A549 (cell line): ENCODE data around the gene IRAK1.

ENCODE experiments used
- EP300 ChIP-seq, 2 experiments: fragments of >200 bp; sonication (Bioruptor Twin); formaldehyde crosslinking; IDR thresholded peaks; 2 replicates in 1 of 2; 3 replicates in 1 of 2; pipeline ENCODE4 v1.6.1; 2016 to 2017
- HOXB13 ChIP-seq: fragments of 250-450 bp; sonication (Bioruptor Pico); IDR thresholded peaks from 2 replicates; pipeline ENCODE4 v1.5.0; 2020; ENCODE audit warnings: low read depth, mild to moderate bottlenecking, moderate library complexity
- JUN ChIP-seq, 2 experiments: fragments of >200 bp; sonication (Bioruptor Twin); formaldehyde crosslinking; IDR thresholded peaks; 2 replicates in 1 of 2; 3 replicates in 1 of 2; pipeline ENCODE4 v1.6.1; 2016 to 2017
- RARB ChIP-seq: fragments of 250-450 bp; sonication (Bioruptor Pico); IDR thresholded peaks from 2 replicates; pipeline ENCODE4 v1.8.0; 2021; ENCODE audit warnings: mild to moderate bottlenecking, moderate library complexity
- TF ChIP-seq, protein P1 (sequence below): fragments of >200 bp; sonication (Bioruptor Twin); formaldehyde crosslinking; IDR thresholded peaks from 3 replicates; pipeline ENCODE4 v1.5.1; 2016

GRCh38 chrX:154068560-154068959 is 48.9 kb upstream of the IRAK1 start:
- TF ChIP-seq HOXB13 (CRISPR knock-in tag) (no peak), RARB (CRISPR knock-in tag) (no peak), EP300 (IDR thresholded peaks at IDR 0.05) (no peak), JUN (IDR thresholded peaks at IDR 0.05) (no peak)
- TF ChIP-seq, protein P1, sequence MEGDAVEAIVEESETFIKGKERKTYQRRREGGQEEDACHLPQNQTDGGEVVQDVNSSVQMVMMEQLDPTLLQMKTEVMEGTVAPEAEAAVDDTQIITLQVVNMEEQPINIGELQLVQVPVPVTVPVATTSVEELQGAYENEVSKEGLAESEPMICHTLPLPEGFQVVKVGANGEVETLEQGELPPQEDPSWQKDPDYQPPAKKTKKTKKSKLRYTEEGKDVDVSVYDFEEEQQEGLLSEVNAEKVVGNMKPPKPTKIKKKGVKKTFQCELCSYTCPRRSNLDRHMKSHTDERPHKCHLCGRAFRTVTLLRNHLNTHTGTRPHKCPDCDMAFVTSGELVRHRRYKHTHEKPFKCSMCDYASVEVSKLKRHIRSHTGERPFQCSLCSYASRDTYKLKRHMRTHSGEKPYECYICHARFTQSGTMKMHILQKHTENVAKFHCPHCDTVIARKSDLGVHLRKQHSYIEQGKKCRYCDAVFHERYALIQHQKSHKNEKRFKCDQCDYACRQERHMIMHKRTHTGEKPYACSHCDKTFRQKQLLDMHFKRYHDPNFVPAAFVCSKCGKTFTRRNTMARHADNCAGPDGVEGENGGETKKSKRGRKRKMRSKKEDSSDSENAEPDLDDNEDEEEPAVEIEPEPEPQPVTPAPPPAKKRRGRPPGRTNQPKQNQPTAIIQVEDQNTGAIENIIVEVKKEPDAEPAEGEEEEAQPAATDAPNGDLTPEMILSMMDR = no peak
